Activated CD8-positive, alpha-beta memory T cell treated with anti-CD3 and anti-CD28 coated beads for 1 hour (primary cell): ENCODE measurements around the gene HRH2.
"Not testable (repeated sequence)": the region's sequence is repeated elsewhere in the genome, so short reads cannot be mapped to it uniquely, and the experiment has no call there.

Source experiments
- DNase-seq, 2 donors: peaks; one replicate each; pipeline ENCODE4 v3.0.0-alpha.2; 2020; ENCODE audit warnings: low read depth in 1 of 2; ENCODE audit errors: extremely low read depth in 1 of 2

The HRH2 gene

DNA sequence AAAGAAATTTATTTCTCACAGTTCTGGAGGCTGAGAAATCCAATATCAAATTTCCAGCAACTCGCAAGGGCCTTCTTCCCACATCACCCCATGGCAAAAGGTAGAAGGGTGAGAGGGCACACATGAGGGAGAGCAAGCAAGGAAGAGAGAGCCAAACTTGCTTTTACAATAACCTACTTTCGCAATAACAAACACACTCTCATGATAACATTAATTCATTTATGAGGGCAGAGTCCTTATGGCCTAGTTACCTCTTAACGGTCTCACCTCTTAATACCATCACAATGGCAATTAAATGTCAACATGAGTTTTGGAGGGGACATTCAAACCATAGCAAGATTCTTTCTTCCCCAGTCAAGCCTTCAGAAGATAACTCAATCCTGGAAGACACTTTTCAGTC lies 11.6 kb upstream of the HRH2 start:
- no peak for DNase-seq

DNA sequence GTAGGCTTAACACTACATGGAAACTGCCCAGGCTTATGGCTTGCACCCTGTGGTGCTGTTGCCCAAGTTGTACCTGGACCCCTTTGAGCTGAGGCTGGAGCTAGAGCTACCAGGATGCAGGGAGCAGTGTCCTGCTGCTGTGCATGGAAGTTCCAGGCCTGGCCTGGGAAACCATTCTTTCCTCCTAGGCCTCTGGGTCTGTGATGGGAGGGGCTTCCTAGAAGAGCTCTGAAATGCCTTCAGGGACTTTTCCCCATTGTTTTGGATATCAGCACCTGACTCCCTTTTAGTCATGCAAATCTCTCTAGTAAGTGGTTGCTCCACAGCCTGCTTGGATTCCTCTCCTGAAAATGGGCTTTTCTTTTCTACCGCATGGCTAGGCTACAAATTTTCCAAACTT lies 7.9 kb upstream of the HRH2 start:
- no peak for DNase-seq

DNA sequence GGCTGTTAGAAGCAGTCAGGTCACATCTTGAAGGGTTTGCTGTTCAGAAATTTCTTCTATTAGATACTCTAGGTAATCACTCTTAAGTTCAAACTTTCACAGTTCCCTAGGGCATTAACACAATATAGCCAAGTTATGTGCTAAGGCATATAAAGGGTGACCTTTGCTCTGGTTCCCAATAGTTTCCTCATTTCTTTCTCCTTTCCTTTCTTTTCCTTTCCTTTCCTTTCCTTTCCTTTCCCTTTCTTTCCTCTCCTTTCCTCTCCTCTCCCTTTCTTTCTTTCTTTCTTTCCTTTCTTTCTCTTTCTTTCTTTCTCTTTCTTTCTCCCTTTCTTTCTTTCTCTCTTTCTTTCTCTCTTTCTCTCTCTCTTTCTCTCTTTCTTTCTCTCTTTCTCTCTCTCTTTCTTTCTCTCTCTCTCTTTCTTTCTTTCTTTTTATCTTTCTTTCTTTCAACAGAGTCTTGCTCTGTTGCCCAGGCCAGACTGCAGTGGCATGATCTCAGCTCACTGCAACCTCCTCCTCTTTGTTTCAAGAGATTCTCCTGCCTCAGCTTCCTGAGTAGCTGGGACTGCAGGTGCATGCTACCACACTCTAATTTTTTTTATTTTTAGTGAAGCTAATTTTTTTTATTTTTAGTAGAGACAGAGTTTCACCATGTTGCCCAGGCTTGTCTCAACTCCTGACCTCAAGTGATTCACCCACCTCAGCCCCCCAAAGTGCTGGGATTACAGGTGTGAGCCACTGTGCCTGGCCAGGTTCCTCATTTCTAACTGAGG lies 7.3 kb upstream of the HRH2 start:
- not testable (repeated sequence) for DNase-seq

DNA sequence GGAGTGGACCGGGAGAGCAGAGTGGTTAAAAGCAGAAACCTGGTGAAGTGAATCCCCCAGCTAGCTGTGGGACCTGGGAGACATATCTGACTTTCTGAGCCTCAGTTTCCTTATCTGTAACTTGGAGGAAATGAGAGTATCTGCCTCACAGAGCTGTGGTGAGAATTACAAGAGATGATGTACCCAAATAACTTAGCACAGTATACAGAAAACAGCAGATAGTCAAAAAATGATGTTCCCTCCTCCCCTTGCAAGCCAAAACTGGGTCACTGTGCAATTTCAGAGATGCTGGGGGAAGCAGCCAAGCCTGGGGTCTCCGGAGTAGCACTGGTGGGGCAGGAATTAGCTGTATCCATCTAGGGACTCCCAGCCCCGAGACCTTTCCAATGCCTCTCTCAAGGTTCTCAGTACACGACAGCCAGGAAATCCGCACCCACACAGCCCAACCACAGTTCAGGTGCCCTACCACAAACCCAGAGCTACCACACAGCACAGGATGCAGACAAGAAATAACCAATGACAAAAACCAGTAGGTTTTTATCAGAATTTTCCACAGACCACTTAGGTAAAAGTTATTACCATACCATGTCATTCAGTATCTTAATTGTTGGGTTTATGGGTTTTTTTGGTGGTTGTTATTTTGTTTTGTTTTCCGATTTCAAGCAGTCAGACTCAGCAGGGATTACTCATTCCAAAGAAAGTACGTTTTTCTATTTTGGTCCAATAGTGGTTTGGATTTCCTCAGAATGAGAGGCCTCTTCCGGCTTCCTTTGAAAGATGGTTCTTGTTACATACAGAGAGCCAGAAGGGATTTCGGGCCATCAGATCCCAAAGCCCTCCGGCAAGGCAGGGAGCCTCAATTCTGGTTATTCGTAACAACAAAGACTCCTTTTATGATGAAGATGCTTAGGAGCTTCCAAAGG lies 4.9 kb upstream of the HRH2 start:
- DNase-seq: peak; percentile 41 to 46

DNA sequence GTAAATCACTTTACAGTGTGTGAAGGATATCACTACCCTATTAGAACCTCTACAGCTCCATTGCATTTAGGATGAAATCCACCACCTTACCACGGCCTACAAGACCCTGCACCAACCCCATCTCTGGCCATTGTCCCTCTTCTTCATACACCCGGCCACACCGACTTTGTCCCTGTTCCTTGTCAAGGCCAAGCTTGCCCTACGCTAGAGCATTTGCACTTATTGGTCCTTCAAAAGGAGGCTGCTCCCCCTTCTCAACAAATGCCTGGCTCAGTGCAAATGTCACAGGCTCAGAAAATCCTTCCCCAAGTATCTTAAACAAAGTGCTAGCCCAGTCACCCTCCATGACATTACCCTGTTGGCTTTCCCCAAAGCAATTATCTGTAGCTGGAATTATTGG lies 4.1 kb upstream of the HRH2 start:
- DNase-seq: no peak

DNA sequence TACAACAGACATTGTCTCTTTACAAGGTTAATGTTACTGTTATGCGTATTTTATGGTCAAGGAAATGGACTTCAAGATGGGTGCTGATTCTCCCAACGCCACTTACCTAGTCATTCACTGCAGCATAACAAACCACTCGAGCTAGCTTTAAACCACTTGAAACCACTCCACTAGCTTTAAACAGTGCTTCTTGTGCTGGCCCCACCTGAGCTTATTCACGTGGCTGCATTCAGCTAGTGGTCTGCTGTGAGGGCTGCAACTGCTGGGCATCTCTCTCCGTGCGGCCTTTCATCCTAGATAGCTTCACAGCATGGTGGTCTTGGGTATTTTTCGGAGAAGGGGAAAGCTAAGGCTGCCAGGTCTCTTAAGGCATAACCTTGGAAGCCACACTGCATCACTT lies 3.5 kb upstream of the HRH2 start:
- no peak for DNase-seq

GRCh38 chr5:175654807-175655206 lies 3.1 kb upstream of the HRH2 start:
- no peak for DNase-seq

DNA sequence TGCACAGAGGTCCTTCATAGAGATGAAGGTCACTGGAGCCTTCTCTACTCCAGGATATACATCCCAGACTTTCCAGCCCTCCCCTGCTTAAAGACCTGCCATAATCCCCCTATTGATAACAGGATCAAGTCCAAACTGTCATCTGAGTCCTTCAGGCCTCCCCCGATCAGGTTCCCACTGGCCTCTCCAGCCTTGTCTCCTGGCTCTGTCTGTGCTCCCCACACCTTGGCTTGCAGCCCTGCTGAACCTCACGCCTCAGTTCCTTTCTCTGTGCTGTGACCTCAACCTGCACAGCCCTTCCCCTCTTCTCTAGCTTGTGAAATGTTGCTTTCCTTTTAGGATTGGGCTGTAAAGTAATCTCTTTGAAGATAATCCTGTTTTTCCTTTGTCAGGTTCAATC lies 2.5 kb upstream of the HRH2 start:
- DNase-seq: no peak

GRCh38 chr5:175656966-175657365 lies 905 bp upstream of the HRH2 start:
- no peak for DNase-seq

DNA sequence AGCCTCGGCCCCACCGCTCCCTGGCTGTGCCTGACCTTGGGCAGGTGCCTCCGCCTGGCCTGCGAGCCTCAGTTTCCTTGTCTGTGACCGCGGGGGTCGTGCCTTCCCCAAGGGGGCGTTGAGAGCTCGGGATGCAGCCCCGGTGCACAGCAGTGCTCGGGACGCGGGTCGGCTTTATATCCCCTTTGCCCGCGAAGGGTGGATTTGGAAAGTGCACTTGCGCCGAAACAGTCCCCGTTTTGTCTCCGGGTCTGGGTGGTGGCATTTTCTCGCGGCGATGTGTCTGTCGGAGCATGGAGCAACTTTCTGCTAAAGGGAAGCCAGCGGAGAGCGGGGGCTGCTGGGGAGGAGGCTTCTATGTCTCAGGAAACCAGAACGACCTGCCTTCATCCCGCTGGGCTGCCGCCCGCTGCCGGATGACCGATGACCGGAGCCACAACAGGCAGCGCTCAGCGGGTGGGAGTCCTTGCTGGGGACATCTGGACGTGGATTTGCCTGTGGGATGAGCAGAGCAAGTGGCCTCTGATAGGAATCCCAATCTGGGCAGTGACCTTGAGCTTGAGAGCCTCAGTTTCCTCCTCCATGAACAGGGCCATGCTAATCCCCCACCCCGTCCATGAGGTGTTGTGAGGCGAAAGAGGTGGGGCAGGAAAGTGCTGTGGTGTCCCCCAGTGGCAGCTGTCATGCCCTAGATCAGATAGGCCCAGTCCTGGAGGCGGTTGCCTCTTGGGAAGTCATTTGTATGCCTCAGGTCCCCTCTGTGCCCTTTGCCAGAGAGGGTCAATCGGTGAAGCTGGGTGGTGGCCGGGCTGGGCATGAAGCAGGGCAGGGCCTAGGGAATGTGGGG lies 651 bp downstream of the HRH2 start:
- DNase-seq: no peak

DNA sequence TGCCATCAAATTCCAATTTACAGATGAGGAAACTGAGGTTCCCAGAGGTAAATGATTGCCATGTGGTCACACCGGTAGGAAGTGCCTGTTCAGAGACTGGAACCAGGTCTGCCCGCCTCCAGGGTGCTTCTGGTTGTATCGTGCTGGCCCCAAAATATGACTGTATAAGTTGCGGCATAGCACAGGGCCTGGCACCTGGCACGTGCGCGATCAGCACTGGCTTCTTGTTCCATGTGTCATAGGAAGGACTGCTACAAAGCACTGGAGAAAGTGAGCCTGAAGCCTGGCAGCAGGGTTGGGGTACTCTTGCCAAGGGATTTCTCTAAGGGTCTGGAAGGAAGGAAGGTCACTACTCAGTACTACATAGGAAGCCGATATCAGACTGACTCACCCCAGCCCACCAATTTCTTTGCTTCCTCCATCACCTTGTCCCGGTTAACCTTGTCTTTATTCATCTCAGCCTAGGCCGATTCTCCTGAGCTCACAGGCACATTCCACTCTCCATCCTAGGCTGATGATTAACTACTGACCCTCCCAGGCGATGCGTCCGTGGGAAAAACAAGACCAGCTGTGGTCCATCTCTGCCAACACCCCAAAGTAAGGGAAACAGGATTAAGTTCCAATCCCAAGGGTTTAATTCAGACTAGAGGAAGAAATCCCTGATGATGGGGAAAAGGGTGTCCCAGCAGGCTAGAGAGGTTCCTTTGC lies 1.8 kb downstream of the HRH2 start:
- DNase-seq: no peak

DNA sequence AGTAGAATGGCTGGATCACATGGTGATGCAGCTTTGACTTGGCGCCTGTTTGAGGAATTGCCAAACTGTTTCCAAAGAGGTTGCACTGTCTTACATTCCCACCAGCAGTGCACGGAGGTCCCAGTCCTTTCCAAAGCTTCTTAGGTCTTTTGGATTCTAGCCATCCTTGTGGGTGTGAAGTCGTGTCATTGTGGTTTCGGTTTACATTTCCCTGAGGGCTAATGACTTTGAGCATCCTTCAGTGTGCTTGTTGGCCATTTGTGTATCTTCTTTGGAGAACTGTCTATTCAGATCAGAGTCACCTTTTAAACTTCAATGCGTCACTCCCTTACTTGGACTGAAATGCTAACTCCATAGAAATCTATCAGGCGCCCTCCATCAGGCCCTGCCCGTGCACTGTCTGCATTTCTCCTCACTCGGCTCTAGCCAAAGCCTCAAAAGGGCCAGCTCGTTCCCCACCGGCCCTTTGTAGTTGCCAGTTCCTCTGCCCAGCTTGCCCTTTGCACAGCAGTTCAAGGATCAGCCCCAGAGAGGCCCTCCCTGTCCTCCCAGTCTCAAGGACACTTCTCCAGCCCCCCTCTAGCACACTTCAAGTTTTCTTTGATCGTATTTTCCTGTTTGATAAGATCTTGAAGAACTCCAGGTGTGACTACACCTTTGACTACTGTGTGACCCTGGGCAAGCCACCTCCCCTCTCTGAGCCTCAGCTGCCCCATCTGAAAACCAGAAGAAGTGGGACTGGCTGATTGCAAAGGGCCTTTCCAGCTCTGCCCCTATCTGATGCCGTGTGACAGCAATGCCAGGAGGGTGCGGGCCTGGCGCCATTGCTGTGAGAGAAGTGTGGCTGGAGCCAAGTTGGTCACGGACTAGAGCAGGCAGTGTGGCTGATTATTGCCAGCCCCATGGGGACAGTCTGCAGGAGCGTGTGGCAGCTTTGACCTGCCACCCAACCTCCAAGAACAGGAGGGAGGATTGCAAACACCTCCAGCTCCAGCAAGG lies 5.6 kb downstream of the HRH2 start:
- DNase-seq: no peak

- no peak for DNase-seq
Measured at GRCh38 chr5:175664723-175665122, 6.9 kb downstream of the HRH2 start.

DNA sequence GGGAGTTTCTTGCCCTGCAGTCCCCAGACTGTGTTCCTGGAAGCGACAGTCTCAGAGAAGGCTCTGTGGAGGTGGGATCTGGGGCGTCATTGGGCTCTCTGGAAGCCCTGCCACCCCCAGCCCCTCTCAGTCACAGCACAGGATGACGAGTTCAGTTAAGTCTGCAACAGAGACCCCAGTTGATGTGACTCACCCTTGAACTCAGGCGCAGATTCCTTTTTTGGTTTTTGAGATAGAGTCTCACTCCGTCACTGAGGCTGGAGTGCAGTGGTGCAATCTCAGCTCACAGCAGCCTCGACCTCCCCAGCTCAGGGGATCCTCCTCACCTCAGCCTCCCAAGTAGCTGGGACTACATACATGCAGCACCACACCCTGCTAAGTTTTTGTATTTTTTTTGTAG lies 8.3 kb downstream of the HRH2 start:
- DNase-seq: no peak

DNA sequence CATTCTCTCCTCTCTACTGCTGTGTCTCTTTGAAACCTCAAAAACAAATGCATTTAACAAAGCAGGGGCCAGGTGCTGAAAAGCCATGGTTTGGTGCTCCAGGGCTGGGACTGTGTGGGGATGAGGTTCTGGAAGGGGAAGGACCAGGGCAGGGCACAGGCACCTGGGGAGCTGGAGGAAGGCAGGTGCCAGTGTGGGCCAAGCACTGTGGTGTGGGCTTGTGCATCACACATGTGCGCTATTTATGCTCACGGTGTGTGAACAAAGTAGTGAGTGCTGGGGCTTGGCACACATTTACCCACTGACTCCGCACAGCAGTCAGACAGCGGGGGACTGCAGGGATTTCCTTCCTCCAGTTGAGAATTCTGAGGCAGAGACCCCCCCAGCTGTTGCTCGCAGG lies 10.1 kb downstream of the HRH2 start:
- no peak for DNase-seq

DNA sequence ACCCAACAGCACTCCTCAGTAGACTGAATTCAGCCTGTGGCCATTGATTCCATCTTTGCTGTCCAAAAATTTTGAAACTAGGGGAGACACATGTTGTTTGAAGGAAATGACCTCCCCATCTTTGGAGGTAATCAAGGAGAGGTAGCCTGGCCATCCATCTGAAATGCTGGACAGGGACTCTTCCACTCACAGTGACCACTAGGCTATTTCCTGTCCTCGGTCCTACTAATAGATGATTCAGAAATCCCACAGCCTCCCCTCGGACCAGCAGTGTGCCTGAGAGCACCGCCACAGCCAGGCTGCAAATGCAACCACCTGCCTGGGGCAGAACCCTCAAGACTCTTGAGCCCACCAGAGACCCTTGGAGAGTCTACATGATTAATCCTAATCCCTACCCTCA lies 12.5 kb downstream of the HRH2 start:
- DNase-seq: no peak

DNA sequence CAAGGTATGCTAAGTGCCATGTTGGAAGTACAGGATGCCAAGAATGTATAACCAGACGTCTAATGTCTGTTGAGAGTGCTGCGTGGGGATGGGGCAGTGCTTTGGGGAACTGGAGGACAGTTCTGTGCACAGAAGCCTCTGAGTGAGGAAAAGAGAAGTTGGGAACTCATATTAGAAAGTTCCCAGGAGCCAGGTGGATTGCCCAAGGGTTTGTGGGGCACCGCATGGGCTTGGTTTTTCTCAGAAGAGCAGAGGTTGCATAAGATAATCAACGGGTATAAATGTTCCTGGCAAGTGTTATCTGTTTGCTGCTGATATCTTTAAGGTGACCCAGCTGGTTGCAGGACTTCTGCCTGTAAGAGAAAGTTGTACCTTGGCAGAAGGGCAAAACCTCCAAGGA lies 13.1 kb downstream of the HRH2 start:
- DNase-seq: no peak

- DNase-seq: no peak
Measured at GRCh38 chr5:175672976-175673648, 15.2 kb downstream of the HRH2 start.
